H9 (cell line): Measurements from ENCODE around the gene TNFSF13B. TPM values are rescaled to one million over a fixed set of nuclear protein-coding genes. Genes with fewer than 3 reads are reported as not detected.

ENCODE experiments used
- DNase-seq: peaks from one replicate; pipeline ENCODE4 v3.0.0-alpha.2; 2017
- H2AFZ ChIP-seq: one replicate; pipeline ENCODE4 v1.6.1; 2013; ENCODE audit warnings: mild to moderate bottlenecking, low read length, control low read depth, moderate library complexity
- H2AK5ac ChIP-seq: 2 replicates; pipeline ENCODE4 v1.6.1; 2013; ENCODE audit warnings: low read length, control low read depth, mixed read lengths; ENCODE audit not compliant: insufficient read length
- H2BK120ac ChIP-seq: one replicate; pipeline ENCODE4 v1.6.1; 2013; ENCODE audit warnings: low read depth, mild to moderate bottlenecking, low read length, control low read depth, inconsistent platforms; ENCODE audit not compliant: poor library complexity, severe bottlenecking
- H2BK12ac ChIP-seq: 2 replicates; pipeline ENCODE4 v1.6.1; 2013; ENCODE audit warnings: low read length, control low read depth, mixed read lengths, low read depth; ENCODE audit not compliant: insufficient read length
- H2BK15ac ChIP-seq: 2 replicates; pipeline ENCODE4 v1.6.1; 2013; ENCODE audit warnings: low read depth, low read length, control low read depth
- H2BK20ac ChIP-seq: one replicate; pipeline ENCODE4 v1.6.1; 2013; ENCODE audit warnings: low read depth, mild to moderate bottlenecking, low read length, control low read depth, inconsistent platforms; ENCODE audit not compliant: poor library complexity, severe bottlenecking
- H2BK5ac ChIP-seq: 2 replicates; pipeline ENCODE4 v1.6.1; 2013; ENCODE audit warnings: low read length, control low read depth, mixed read lengths; ENCODE audit not compliant: insufficient read length
- H3K14ac ChIP-seq: 2 replicates; pipeline ENCODE4 v1.6.1; 2013; ENCODE audit warnings: low read length, control low read depth; ENCODE audit not compliant: insufficient read depth
- H3K18ac ChIP-seq: 2 replicates; pipeline ENCODE4 v1.6.1; 2013; ENCODE audit warnings: low read depth, mild to moderate bottlenecking, mixed read lengths, low read length, control low read depth; ENCODE audit not compliant: insufficient read length
- H3K23ac ChIP-seq: 2 replicates; pipeline ENCODE4 v1.6.1; 2013; ENCODE audit warnings: low read length, control low read depth, mixed read lengths, low read depth; ENCODE audit not compliant: insufficient read length
- H3K23me2 ChIP-seq: 2 replicates; pipeline ENCODE4 v1.6.1; 2013; ENCODE audit warnings: low read depth, mild to moderate bottlenecking, mixed read lengths, low read length, control low read depth; ENCODE audit not compliant: insufficient read length, poor library complexity, severe bottlenecking
- H3K27ac ChIP-seq: 2 replicates; pipeline ENCODE4 v1.5.1; 2013; ENCODE audit warnings: low read length, control low read depth, mixed read lengths, low read depth; ENCODE audit not compliant: insufficient read length
- H3K27me3 ChIP-seq: 2 replicates; pipeline ENCODE4 v1.6.1; 2013; ENCODE audit warnings: low read length, control low read depth, inconsistent platforms; ENCODE audit not compliant: insufficient read depth
- H3K4ac ChIP-seq: 2 replicates; pipeline ENCODE4 v1.6.1; 2013; ENCODE audit warnings: low read depth, mild to moderate bottlenecking, control low read depth, inconsistent platforms, low read length, moderate library complexity
- H3K4me1 ChIP-seq: 2 replicates; pipeline ENCODE4 v1.6.1; 2013; ENCODE audit warnings: low read length, control low read depth, inconsistent platforms; ENCODE audit not compliant: insufficient read depth
- H3K4me2 ChIP-seq: 2 replicates; pipeline ENCODE4 v1.6.1; 2013; ENCODE audit warnings: low read length, control low read depth, mixed read lengths; ENCODE audit not compliant: insufficient read length, insufficient read depth
- H3K56ac ChIP-seq: 2 replicates; pipeline ENCODE4 v1.6.1; 2013; ENCODE audit warnings: low read depth, mild to moderate bottlenecking, mixed read lengths, low read length, control low read depth; ENCODE audit not compliant: insufficient read length
- H3K79me1 ChIP-seq: 2 replicates; pipeline ENCODE4 v1.6.1; 2013; ENCODE audit warnings: low read depth, mild to moderate bottlenecking, moderate library complexity, low read length, control low read depth, inconsistent platforms; ENCODE audit not compliant: insufficient read depth, poor library complexity, severe bottlenecking
- H3K79me2 ChIP-seq: 2 replicates; pipeline ENCODE4 v1.6.1; 2013; ENCODE audit warnings: low read length, control low read depth, inconsistent platforms; ENCODE audit not compliant: insufficient read depth
- H3K9ac ChIP-seq: 2 replicates; pipeline ENCODE4 v1.6.1; 2013; ENCODE audit warnings: low read length, control low read depth, mixed read lengths; ENCODE audit not compliant: insufficient read length; ENCODE audit errors: extremely low read depth
- H3K9me3 ChIP-seq: one replicate; pipeline ENCODE4 v1.6.1; 2013; ENCODE audit warnings: low read depth, low read length, inconsistent platforms; ENCODE audit not compliant: control insufficient read depth
- H3T11ph ChIP-seq: one replicate; pipeline ENCODE4 v1.6.1; 2013; ENCODE audit warnings: mild to moderate bottlenecking, low read length, control low read depth, inconsistent platforms
- H4K20me1 ChIP-seq: one replicate; pipeline ENCODE4 v1.6.1; 2013; ENCODE audit not compliant: control insufficient read depth, insufficient read length, insufficient read depth
- H4K5ac ChIP-seq: 2 replicates; pipeline ENCODE4 v1.6.1; 2013; ENCODE audit warnings: low read depth, mild to moderate bottlenecking, mixed read lengths, low read length, control low read depth; ENCODE audit not compliant: insufficient read length
- H4K8ac ChIP-seq: replicated peaks from 2 replicates; pipeline ENCODE4 v1.6.1; 2013; ENCODE audit warnings: low read length, control low read depth, mixed read lengths, low read depth; ENCODE audit not compliant: insufficient read length
- H4K91ac ChIP-seq: 2 replicates; pipeline ENCODE4 v1.6.1; 2013; ENCODE audit warnings: low read depth, mild to moderate bottlenecking, moderate library complexity, mixed read lengths, low read length, control low read depth; ENCODE audit not compliant: insufficient read length
- H3K27ac Mint-ChIP-seq, 3 experiments: 2 replicates in 2 of 3; 3 replicates in 1 of 3; pipeline ENCODE4 v1.8.0; 2020 to 2021; ENCODE audit warnings: mixed read lengths in 3 of 3, mild to moderate bottlenecking in 1 of 3, moderate library complexity in 1 of 3
- H3K27me3 Mint-ChIP-seq: 2 replicates; pipeline ENCODE4 v1.8.0; 2021; ENCODE audit warnings: low read depth, mild to moderate bottlenecking, moderate library complexity, mixed read lengths
- H3K36me3 Mint-ChIP-seq, 3 experiments: 2 replicates in 2 of 3; 3 replicates in 1 of 3; pipeline ENCODE4 v1.8.0; 2020 to 2021; ENCODE audit warnings: low read depth in 3 of 3, mixed read lengths in 3 of 3; ENCODE audit not compliant: insufficient read depth in 1 of 3
- H3K4me1 Mint-ChIP-seq, 2 experiments: 2 replicates each; pipeline ENCODE4 v1.8.0; 2020; ENCODE audit warnings: mixed read lengths in 2 of 2
- H3K4me3 Mint-ChIP-seq, 2 experiments: 2 replicates in 1 of 2; 3 replicates in 1 of 2; pipeline ENCODE4 v1.8.0; 2020 to 2021; ENCODE audit warnings: mild to moderate bottlenecking in 2 of 2, mixed read lengths in 2 of 2, moderate library complexity in 1 of 2
- H3K9me3 Mint-ChIP-seq, 2 experiments: 2 replicates in 1 of 2; 3 replicates in 1 of 2; pipeline ENCODE4 v1.8.0; 2020; ENCODE audit warnings: mild to moderate bottlenecking in 2 of 2, mixed read lengths in 2 of 2, moderate library complexity in 1 of 2
- CTCF ChIP-seq: fragments of 200-600 bp; sonication (generic); conservative IDR thresholded peaks from 3 replicates; pipeline ENCODE4 v1.8.0; 2021; ENCODE audit warnings: antibody characterized with exemption, mild to moderate bottlenecking
- WGBS: extraction: QIAGEN DNeasy Blood & Tissue Kit; methylation state at CpG from one replicate; pipeline ENCODE4 v1.1.7; 2013; ENCODE audit warnings: missing lambda C conversion rate, low lambda C conversion rate, mixed read lengths; ENCODE audit not compliant: insufficient read length; ENCODE audit errors: extremely low coverage; 5-methylcytosine and 5-hydroxymethylcytosine counted together
- total RNA-seq: library from RNA; stranded (reverse); gene quantifications from 2 replicates; pipeline ENCODE4 v1.2.1, GENCODE V29; 2021

The TNFSF13B gene
- total RNA-seq, 1 experiment from 2014 or later: 0.31 TPM

DNA sequence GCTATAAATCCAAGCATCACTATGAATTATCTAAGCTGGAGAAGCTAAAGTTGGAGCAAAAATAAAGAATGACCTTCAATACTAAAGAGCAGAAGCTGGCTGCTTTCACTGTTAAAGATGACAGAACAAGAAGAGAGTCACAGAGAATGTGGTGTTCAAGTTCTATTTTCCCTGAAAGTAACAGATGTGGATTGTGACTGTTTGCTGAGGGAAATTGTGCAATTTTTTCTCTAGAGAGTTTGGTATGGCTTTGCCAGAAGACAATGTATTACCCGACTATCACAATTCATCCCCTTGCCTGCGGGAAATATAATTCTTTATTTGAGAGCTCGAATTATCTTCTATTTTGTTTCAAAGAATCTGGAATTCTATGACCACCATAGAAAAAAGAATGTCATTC is 83.1 kb downstream of the TNFSF13B start:
- no peak for DNase-seq
- Mint-ChIP-seq H3K36me3 (no peaks in the 10 kb centered on the region), H3K27me3 (peaks cover 2% of the 10 kb centered on the region; the same call in 1 of the 2 replicates), H3K4me1 (peaks cover 3% of the 10 kb centered on the region in 2 experiments; a peak in 3 of 4 replicates), H3K27ac (no peak overlapping the region), H3K4me3 (no peak overlapping the region), H3K9me3 (no peaks in the 10 kb centered on the region)
- H3K4me1 ChIP-seq: no peaks in the 10 kb centered on the region
- no peak overlapping the region for H3K18ac ChIP-seq
- no peak overlapping the region for H3K4me2 ChIP-seq
- no peaks in the 10 kb centered on the region for H3K9me3 ChIP-seq
- no peaks in the 10 kb centered on the region for H4K20me1 ChIP-seq
- no peak overlapping the region for H2BK120ac ChIP-seq
- H2AK5ac ChIP-seq: no peak overlapping the region
- H2AFZ ChIP-seq: no peak overlapping the region
- no peaks in the 10 kb centered on the region for H3K79me1 ChIP-seq
- no peak overlapping the region for H2BK20ac ChIP-seq
- WGBS: no CpG with 5 or more reads among the region's 3 CpGs
- no peak for TF ChIP-seq CTCF
- no peak overlapping the region for H4K8ac ChIP-seq
- no peak overlapping the region for H3K23ac ChIP-seq
- H3T11ph ChIP-seq: no peak overlapping the region
- no peak overlapping the region for H2BK5ac ChIP-seq
- H3K9ac ChIP-seq: no peak overlapping the region
- no peak overlapping the region for H4K91ac ChIP-seq
- no peak overlapping the region for H2BK12ac ChIP-seq
- H3K79me2 ChIP-seq: no peaks in the 10 kb centered on the region
- no peak overlapping the region for H4K5ac ChIP-seq
- H2BK15ac ChIP-seq: no peak overlapping the region
- no peak overlapping the region for H3K56ac ChIP-seq
- no peak overlapping the region for H3K14ac ChIP-seq
- no peaks in the 10 kb centered on the region for H3K27me3 ChIP-seq
- no peak overlapping the region for H3K27ac ChIP-seq
- H3K23me2 ChIP-seq: no peaks in the 10 kb centered on the region
- no peak overlapping the region for H3K4ac ChIP-seq
